ENCODE results near the gene GSS.
"Not testable (repeated sequence)": the region's sequence is repeated elsewhere in the genome, so short reads cannot be mapped to it uniquely, and the experiment has no call there.

Gene GSS

GRCh38 chr20:34887023-34887422 lies 68.6 kb downstream of the GSS start:
- H3K4me3 ChIP-seq (ENCODE audit: low read depth, low read length) = no peak overlapping the region
- TF ChIP-seq CTCF (IDR thresholded peaks at IDR 0.05; ENCODE audit: low read depth, low read length) = no peak
- in situ Hi-C loops (cut with HindIII; ENCODE audit: low sequenced_read_pairs) = no loop called here
- no peak for DNase-seq (ENCODE audit: low read depth, low spot score)

DNA sequence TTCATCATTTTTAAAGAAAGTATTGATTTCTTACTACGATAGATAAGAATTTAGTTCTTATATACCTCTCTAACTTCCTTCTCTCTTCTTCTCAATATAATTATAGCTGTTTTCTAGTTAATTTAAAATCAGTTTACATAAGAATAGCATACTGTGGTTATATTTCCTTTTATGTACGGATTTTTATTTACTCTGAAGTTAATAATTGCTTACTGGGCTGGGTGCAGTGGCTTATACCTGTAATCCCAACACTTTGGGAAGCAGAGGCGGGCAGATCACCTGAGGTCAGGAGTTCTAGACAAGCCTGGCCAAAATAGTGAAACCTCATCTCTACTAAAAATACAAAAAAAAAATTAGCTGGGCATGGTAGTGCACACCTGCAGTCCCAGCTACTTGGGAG lies 69.5 kb downstream of the GSS start:
- in situ Hi-C loops (cut with HindIII; ENCODE audit: low sequenced_read_pairs) = no loop called here
- no peak for DNase-seq (ENCODE audit: low read depth, low spot score)
- no peak overlapping the region for H3K4me3 ChIP-seq (ENCODE audit: low read depth, low read length)
- no peak for TF ChIP-seq CTCF (IDR thresholded peaks at IDR 0.05; ENCODE audit: low read depth, low read length)

- no peak for TF ChIP-seq CTCF (IDR thresholded peaks at IDR 0.05; ENCODE audit: low read depth, low read length)
- in situ Hi-C loops (cut with HindIII; ENCODE audit: low sequenced_read_pairs) = no loop called here
- no peak overlapping the region for H3K4me3 ChIP-seq (ENCODE audit: low read depth, low read length)
- DNase-seq (ENCODE audit: low read depth, low spot score) = no peak
Measured at GRCh38 chr20:34884260-34884659, 71.3 kb downstream of the GSS start.

DNA sequence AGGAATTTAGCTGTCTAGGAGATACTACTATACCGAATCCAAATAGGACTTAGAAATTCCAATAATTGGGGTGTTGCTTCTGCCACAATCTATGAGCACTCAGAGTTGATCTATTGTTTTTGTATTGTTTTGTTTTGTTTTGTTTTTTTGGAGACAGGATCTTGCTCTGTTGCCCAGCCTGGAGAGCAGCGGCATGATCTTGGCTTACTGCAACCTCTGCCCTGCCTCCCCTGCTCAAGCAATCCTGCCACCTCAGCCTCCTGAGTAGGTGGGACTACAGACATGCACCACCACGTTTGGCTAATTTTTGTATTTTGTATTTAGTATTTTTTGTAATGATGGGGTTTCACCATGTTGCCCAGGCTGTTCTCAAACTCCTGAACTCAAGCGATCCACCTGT lies 71.8 kb downstream of the GSS start:
- in situ Hi-C loops (cut with HindIII; ENCODE audit: low sequenced_read_pairs) = no loop called here
- TF ChIP-seq CTCF (IDR thresholded peaks at IDR 0.05; ENCODE audit: low read depth, low read length) = no peak
- DNase-seq (ENCODE audit: low read depth, low spot score) = no peak
- no peak overlapping the region for H3K4me3 ChIP-seq (ENCODE audit: low read depth, low read length)

DNA sequence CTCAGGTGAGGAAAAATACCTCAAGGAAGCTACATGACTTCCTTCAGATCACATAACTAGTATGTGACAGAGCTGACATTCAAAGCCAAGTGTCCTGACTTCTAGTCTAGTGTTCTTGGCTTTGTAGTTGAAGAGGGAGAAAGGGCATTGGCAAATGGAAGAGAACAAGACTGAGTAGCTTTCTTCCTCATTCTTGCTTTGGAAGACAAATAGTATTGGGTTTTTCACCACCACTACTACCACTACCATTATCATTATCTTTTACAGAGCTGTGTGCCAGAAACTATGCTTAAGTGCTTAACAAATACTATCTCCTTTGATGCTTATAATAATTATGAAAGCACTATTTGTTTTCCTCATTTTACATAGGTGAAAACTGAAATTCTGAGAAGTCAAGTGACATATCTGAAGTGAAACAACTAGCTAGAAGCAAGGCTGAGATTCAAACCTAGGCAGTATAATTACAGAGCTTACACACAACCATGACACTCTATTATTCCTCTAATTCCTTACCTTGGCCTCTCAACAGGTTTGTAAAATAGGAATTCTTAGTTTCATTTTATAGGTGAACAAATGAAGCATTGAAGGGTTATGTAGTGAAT lies 72.4 kb downstream of the GSS start:
- TF ChIP-seq CTCF (IDR thresholded peaks at IDR 0.05; ENCODE audit: low read depth, low read length) = no peak
- no peak for DNase-seq (ENCODE audit: low read depth, low spot score)
- in situ Hi-C loops (cut with HindIII; ENCODE audit: low sequenced_read_pairs) = no loop called here
- no peak overlapping the region for H3K4me3 ChIP-seq (ENCODE audit: low read depth, low read length)

DNA sequence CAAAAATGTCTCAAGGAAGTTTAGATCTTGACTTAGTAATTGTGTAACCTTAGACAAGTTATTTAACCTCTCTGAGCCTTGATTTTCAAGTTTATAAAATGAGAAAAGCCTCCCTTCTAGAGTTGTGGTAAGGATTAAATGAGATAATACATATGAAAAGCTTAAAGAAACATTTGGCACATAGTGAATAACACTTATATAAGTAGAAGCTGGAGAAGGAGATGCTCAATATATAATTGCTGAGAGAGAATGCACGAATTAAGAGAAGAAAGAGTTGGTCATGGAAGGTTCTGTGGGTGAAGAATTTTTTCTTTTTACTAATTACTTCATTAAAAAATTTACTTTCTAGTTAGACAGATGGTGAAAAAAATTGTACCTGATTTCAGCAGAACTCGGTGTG lies 73.9 kb downstream of the GSS start:
- no peak overlapping the region for H3K4me3 ChIP-seq (ENCODE audit: low read depth, low read length)
- in situ Hi-C loops (cut with HindIII; ENCODE audit: low sequenced_read_pairs) = no loop called here
- TF ChIP-seq CTCF (IDR thresholded peaks at IDR 0.05; ENCODE audit: low read depth, low read length) = no peak
- no peak for DNase-seq (ENCODE audit: low read depth, low spot score)

GRCh38 chr20:34880971-34881370 lies 74.6 kb downstream of the GSS start:
- DNase-seq (ENCODE audit: low read depth, low spot score); H3K4me3 ChIP-seq (ENCODE audit: low read depth, low read length); in situ Hi-C loops (cut with HindIII; ENCODE audit: low sequenced_read_pairs): not testable (repeated sequence)

All from astrocyte of the spinal cord (primary cell).